ENCODE results near the gene OSBPL9.

DNA sequence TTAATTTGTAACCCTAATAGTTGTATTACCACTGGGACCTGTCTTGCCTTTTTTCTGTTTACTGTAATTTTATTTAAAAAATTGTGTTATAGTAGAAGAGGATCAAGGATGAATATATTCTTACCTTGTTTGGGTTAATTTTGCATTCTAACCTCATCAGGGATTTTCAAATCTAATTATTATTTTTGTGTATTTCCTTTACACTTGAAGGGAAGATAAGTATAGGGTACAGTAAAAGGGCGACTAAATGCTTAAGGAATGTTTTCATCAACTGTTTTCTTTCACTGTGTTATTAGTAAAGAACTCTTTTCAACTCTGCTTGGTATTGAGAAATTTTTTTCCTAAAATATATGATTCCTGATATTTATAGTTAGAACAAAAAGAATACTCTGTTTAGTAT is 33.3 kb downstream of the OSBPL9 start:
- no peak for TF ChIP-seq TCF7 (IDR thresholded peaks at IDR 0.05; ENCODE audit: borderline replicate concordance)
- TF ChIP-seq, protein P1, sequence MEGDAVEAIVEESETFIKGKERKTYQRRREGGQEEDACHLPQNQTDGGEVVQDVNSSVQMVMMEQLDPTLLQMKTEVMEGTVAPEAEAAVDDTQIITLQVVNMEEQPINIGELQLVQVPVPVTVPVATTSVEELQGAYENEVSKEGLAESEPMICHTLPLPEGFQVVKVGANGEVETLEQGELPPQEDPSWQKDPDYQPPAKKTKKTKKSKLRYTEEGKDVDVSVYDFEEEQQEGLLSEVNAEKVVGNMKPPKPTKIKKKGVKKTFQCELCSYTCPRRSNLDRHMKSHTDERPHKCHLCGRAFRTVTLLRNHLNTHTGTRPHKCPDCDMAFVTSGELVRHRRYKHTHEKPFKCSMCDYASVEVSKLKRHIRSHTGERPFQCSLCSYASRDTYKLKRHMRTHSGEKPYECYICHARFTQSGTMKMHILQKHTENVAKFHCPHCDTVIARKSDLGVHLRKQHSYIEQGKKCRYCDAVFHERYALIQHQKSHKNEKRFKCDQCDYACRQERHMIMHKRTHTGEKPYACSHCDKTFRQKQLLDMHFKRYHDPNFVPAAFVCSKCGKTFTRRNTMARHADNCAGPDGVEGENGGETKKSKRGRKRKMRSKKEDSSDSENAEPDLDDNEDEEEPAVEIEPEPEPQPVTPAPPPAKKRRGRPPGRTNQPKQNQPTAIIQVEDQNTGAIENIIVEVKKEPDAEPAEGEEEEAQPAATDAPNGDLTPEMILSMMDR (IDR thresholded peaks at IDR 0.05 in 2 of 3, conservative IDR thresholded peaks at IDR 0.05 in 1 of 3; ENCODE audit: insufficient read depth in 2 of 3, low read depth in 1 of 3, low read length in 3 of 3), result no peak
